ENCODE data around the gene ATP8B4. TPM values are rescaled to one million over a fixed set of nuclear protein-coding genes. Genes with fewer than 3 reads are reported as not detected.

ATP8B4 gene
- total and polyA plus RNA-seq, 2 of the 8 experiments (the other 6 are each of a cell fraction or from before 2014, with no cell fraction given) = 0.17 to 0.24 TPM

DNA sequence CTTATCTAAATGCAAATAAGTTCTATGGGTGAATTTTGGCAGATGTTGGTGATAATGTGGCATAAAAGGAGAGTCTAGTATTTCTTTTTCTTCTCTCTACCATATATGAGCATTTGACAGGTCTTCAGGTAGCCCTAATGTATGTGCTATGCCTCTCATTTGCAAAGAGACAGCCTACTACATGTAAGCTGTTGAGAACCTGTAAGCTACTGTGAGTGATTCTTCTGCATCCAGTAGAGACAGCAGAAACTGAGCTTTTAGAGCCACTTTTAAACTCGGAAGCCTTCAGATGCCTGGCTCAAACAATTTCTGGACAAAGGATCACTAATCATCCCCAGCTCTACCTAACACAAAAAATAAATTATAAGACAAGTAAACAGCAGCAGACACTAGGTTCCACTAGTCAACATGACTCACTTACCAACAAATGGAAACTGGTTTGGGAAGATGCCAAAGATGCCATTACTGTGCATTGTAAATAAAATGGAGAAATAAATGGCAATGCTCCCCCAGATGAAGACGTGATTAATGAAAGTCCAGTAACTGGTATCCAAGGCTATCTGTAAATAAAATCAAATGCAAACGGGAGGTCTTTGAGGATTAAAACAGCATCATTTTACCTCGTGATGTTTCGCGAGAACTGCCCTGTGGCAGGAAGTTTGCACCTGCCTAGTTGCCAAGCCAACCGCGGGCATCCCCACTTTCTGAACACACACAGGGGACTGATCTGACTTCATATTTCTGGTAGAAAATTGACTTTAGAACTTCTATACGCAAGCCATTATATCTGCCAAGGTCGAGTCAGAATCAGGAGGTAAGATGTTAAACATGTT is 252.9 kb downstream of the ATP8B4 start (continued):
- TF ChIP-seq ASH2L (IDR thresholded peaks at IDR 0.05; ENCODE audit: low read length) = no peak
- no peak for TF ChIP-seq TAF7 (optimal IDR thresholded peaks at IDR 0.05; ENCODE audit: borderline replicate concordance, low read depth, low read length)
